GM18526 (cell line): Measurements from ENCODE around the gene RAB37.

Source experiments
- POLR2A ChIP-seq: IDR thresholded peaks from 3 replicates; pipeline ENCODE4 v1.6.1; 2011; ENCODE audit not compliant: insufficient read length; ENCODE audit errors: extremely low read depth

Gene RAB37

GRCh38 chr17:74790161-74791058, 53.4 kb downstream of the RAB37 start:
- TF ChIP-seq POLR2A: no peak

GRCh38 chr17:74792586-74793105, 55.6 kb downstream of the RAB37 start:
- no peak for TF ChIP-seq POLR2A

GRCh38 chr17:74795327-74796020, 58.4 kb downstream of the RAB37 start:
- TF ChIP-seq POLR2A: no peak

GRCh38 chr17:74796211-74796610, 59.2 kb downstream of the RAB37 start:
- no peak for TF ChIP-seq POLR2A

GRCh38 chr17:74796866-74797265, 59.8 kb downstream of the RAB37 start:
- TF ChIP-seq POLR2A: no peak
